HFFc6 (cell line): Measurements from ENCODE around the gene ENGASE. TPM values are rescaled to one million over a fixed set of nuclear protein-coding genes. Genes with fewer than 3 reads are reported as not detected.

Experiments used
- DNase-seq: peaks from one replicate; pipeline ENCODE4 v3.0.0-alpha.2; 2018
- H3K27ac Mint-ChIP-seq: 2 replicates; pipeline ENCODE4 v1.8.0; 2020; ENCODE audit warnings: mild to moderate bottlenecking, mixed read lengths
- H3K27me3 Mint-ChIP-seq: 2 replicates; pipeline ENCODE4 v1.8.0; 2021; ENCODE audit warnings: mild to moderate bottlenecking, moderate library complexity, mixed read lengths; ENCODE audit not compliant: insufficient read depth
- H3K36me3 Mint-ChIP-seq: 2 replicates; pipeline ENCODE4 v1.8.0; 2021; ENCODE audit warnings: low read depth, mixed read lengths
- H3K4me1 Mint-ChIP-seq: 2 replicates; pipeline ENCODE4 v1.8.0; 2020; ENCODE audit warnings: low read depth, mixed read lengths
- H3K4me3 Mint-ChIP-seq: 2 replicates; pipeline ENCODE4 v1.8.0; 2020; ENCODE audit warnings: mild to moderate bottlenecking, moderate library complexity, mixed read lengths
- H3K9me3 Mint-ChIP-seq: 2 replicates; pipeline ENCODE4 v1.8.0; 2020; ENCODE audit warnings: mild to moderate bottlenecking, mixed read lengths
- CTCF ChIP-seq: fragments of 200-600 bp; sonication (generic); IDR thresholded peaks from 2 replicates; pipeline ENCODE4 v1.5.0; 2021; ENCODE audit warnings: antibody characterized with exemption, mild to moderate bottlenecking
- long read RNA-seq: library from polyadenylated mRNA; unstranded; transcript quantifications from one replicate; pipeline ENCODE4 v2.0.0, GENCODE V29; 2019
- total RNA-seq, 6 experiments: library from RNA; stranded (reverse); fragmentation: NEBNext Ultra II Directional; extraction: Animal tissue kit (Norgen Biotek cat#: 25700); gene quantifications; 2 replicates in 1 of 6; 3 replicates in 5 of 6; pipeline ENCODE4 v1.2.3, GENCODE V29; 2021

Gene ENGASE
- 10 to 100 TPM; 11.1 to 13.8 (median 11.8) TPM for total RNA-seq
- long read RNA-seq, partial matches to known transcripts = 1 of 2 reads
- long read RNA-seq, other reads (novel, unspliced or antisense) = 1 of 2 reads

- peak; percentile 82 for DNase-seq
- peak within 1 kb of the TSS; percentile 90 for H3K4me3 Mint-ChIP-seq
- no peaks in the 10 kb centered on the region for H3K9me3 Mint-ChIP-seq
- peak within 1 kb of the TSS; percentile 57 for H3K27ac Mint-ChIP-seq
- no peaks in the 10 kb centered on the region for H3K36me3 Mint-ChIP-seq
- peaks cover 11% of the 10 kb centered on the region for H3K4me1 Mint-ChIP-seq
- TF ChIP-seq CTCF = no peak
- peaks cover 7% of the 10 kb centered on the region for H3K27me3 Mint-ChIP-seq
These were observed at the start of gene ENGASE for GRCh38 chr17:79074649-79075445. TSS of gene ENGASE (plus strand) at chr17:79074824. CDS start at chr17:79074945, 121 bp downstream.

GRCh38 chr17:79024901-79025737 lies 49.5 kb upstream of the ENGASE start:
- Mint-ChIP-seq H3K36me3 (peaks cover 4% of the 10 kb centered on the region; the same call in 1 of the 2 replicates), H3K9me3 (no peaks in the 10 kb centered on the region), H3K27me3 (peaks cover 4% of the 10 kb centered on the region; the same call in 1 of the 2 replicates), H3K4me3 (peak overlapping the region; percentile 94), H3K4me1 (peaks cover 55% of the 10 kb centered on the region), H3K27ac (peak overlapping the region; percentile 76)
- DNase-seq = peak; percentile 33
- no peak; the same call in 1 of the 2 replicates for TF ChIP-seq CTCF

DNA sequence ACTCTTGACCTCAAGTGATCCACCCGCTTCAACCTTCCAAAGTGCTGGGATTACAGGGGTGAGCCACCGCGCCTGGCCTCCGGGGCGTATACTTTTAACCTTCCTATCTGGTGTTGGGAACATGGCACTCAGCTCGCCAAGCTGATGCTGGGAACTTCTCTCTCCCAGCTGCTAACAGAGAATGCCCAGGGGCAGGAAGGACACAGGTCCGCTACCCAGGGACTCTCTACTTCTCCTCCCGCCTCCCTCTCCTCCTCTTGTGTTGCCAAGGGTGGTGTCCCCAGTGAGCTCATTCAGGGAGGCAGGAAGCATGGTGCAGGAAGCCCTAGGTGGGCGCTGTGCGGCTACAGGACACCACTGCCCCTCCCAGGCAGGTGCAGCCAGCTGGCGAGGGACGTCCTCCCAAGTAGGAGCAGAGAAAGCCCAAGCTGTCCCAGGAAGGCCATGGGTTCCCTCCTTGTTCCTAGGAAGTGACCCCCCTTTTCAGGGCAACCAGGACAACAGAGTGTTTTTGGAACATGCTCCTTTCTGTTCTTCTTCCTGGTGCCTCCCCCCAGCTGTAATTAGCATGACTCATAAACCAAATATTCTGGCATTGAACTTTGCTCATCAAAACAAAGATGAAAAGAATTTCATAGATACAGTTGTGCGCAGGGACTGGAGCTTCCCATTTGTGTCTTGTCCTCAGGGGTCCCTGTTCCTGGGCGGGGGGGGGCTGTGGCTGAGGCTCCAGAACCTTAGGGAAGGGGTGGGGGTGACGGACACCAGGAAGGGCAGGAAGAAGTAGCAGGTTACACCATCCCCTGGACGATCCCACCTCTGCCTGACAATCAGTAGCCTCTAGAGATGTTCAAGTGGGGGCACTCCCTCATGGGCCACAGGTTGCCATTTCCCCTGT lies 48.0 kb upstream of the ENGASE start:
- peak; percentile 82 for DNase-seq
- no peak for TF ChIP-seq CTCF
- H3K27me3 Mint-ChIP-seq = peaks cover 4% of the 10 kb centered on the region; the same call in 1 of the 2 replicates
- H3K4me1 Mint-ChIP-seq = peaks cover 43% of the 10 kb centered on the region
- peaks cover 4% of the 10 kb centered on the region; the same call in 1 of the 2 replicates for H3K36me3 Mint-ChIP-seq
- H3K27ac Mint-ChIP-seq = peak overlapping the region; percentile 92
- peak overlapping the region; percentile 72 for H3K4me3 Mint-ChIP-seq
- H3K9me3 Mint-ChIP-seq = no peaks in the 10 kb centered on the region

GRCh38 chr17:79027274-79027924 lies 47.2 kb upstream of the ENGASE start:
- Mint-ChIP-seq H3K27ac (peak overlapping the region; percentile 92), H3K36me3 (peaks cover 4% of the 10 kb centered on the region; the same call in 1 of the 2 replicates), H3K27me3 (no peaks in the 10 kb centered on the region; the same call in 1 of the 2 replicates), H3K9me3 (no peaks in the 10 kb centered on the region), H3K4me1 (peaks cover 43% of the 10 kb centered on the region), H3K4me3 (peak overlapping the region; percentile 72)
- no peak for TF ChIP-seq CTCF
- no peak for DNase-seq
